ENCODE results near the gene RAB11B. TPM values are rescaled to one million over a fixed set of nuclear protein-coding genes. Genes with fewer than 3 reads are reported as not detected.

RAB11B gene
- total RNA-seq, 4 donors from 2014 or later, result 91.2 to 137 (median 113) TPM

DNA sequence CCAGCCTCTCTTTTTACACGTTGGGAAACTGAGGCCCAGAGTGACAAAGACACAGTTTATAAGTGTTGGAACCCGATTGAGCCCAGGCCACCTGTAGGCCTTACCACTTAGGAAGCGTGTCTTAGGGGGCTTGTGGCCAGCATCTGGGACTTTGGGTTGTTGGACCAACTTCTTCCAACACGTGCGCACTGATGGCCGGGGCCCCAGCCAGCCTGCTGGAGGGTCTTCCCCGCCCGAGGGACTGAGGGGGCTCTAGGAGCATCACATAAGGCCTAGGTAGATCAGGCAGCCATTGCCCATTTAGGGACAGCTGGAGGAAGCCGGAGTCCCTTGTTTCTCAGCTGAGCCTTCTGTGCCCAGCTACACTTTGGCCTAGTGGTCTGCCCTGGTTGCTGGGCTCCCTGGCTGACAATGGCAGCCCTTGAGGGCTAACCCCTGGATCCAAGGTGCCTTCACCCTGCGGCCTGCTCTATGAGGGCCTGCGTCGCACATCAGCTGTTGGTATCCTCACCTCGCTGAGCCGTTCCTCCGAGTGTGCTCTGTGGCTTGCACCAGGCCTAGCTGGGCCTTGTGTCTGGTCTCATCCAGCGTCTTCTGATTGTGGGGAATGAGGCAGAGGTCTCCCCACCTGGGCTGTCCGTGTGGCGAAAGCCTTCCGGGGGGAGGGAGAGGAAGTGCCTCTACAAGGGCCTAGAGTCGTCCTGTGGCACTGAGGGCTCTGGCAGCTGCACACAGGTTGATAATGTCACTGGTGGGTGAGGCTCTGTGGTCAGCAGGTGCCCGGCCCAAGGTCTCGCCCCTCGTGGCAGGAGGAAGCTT lies 1.2 kb downstream of the RAB11B start:
- H3K27me3 ChIP-seq, result no peaks in the 10 kb centered on the region
- peaks cover 61 to 65% of the 10 kb centered on the region in 2 donors for H3K4me1 ChIP-seq
- intact Hi-C loops (cut with DNase I), result no loop called here
- peak overlapping the region in 1 of 3 donors; percentile 100 for H3K4me3 ChIP-seq (replicated peaks in 1 of 3)
- TF ChIP-seq POLR2A (IDR thresholded peaks at IDR 0.05) (no peak), CTCF (IDR thresholded peaks at IDR 0.05) (no peak)
- peak overlapping the region; percentile 100 for H3K27ac ChIP-seq
- 43 to 62% methylated on average over 14 to 15 of the region's 23 CpGs for WGBS, 2 donors
- DNase-seq, result peak in 1 of 2 donors; percentile 63
- H3K9me3 ChIP-seq, result no peaks in the 10 kb centered on the region
- no peaks in the 10 kb centered on the region for H3K36me3 ChIP-seq

DNA sequence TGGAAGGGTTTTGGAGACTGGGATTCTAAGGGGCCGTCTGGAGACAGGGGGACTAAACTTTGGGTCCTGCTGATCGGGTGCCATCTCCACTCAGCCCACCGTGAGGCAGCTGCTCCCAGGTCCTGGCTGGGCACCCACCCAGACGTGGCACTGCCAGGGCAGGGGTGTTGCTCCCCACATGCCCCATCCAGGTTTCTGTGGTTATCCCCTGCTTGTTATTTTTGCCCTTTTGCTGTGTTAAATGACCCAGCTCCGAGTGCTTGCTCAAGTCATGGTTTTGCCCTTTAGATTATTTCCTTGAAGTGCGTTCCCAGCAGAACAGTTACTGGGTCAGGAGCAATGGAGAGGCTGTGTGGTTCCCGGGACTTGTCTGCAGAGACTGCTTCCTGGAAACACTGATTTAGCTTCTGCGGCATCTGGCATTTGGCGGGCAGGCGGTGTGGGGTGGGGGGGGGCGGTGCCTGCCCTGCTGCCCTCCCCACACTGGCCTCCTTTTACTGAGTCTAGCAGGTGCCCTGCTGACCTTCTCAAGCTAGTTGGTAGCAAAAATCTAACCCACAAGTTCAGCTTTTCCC lies 1.9 kb downstream of the RAB11B start:
- TF ChIP-seq POLR2A (IDR thresholded peaks at IDR 0.05) (peak in 1 of 2 donors; percentile 44), CTCF (IDR thresholded peaks at IDR 0.05) (peak in 2 of 6 experiments; percentile 5 to 16)
- WGBS, 2 donors, result 20 to 24% methylated on average over 11 of the region's 11 CpGs
- H3K27ac ChIP-seq, result peak overlapping the region; percentile 100
- H3K9me3 ChIP-seq, result no peaks in the 10 kb centered on the region
- intact Hi-C loops (cut with DNase I), result no loop called here
- H3K27me3 ChIP-seq, result no peaks in the 10 kb centered on the region
- H3K4me1 ChIP-seq, result peaks cover 68 to 69% of the 10 kb centered on the region in 2 donors
- peak overlapping the region in 1 of 3 donors; percentile 100 for H3K4me3 ChIP-seq (replicated peaks in 1 of 3)
- no peaks in the 10 kb centered on the region for H3K36me3 ChIP-seq
- DNase-seq, result peak; percentile 82 to 89

GRCh38 chr19:8393192-8393870 lies 3.2 kb downstream of the RAB11B start:
- peaks cover 79 to 81% of the 10 kb centered on the region in 2 donors for H3K4me1 ChIP-seq
- TF ChIP-seq POLR2A (IDR thresholded peaks at IDR 0.05) (no peak), CTCF (IDR thresholded peaks at IDR 0.05) (no peak)
- no peaks in the 10 kb centered on the region for H3K9me3 ChIP-seq
- no peaks in the 10 kb centered on the region for H3K27me3 ChIP-seq
- WGBS, 2 donors, result 62 to 69% methylated on average over 4 to 5 of the region's 8 CpGs
- no peaks in the 10 kb centered on the region for H3K36me3 ChIP-seq
- DNase-seq, result no peak
- H3K27ac ChIP-seq, result peak overlapping the region; percentile 100
- H3K4me3 ChIP-seq (replicated peaks in 1 of 3), result no peak overlapping the region
- intact Hi-C loops (cut with DNase I), result no loop called here

DNA sequence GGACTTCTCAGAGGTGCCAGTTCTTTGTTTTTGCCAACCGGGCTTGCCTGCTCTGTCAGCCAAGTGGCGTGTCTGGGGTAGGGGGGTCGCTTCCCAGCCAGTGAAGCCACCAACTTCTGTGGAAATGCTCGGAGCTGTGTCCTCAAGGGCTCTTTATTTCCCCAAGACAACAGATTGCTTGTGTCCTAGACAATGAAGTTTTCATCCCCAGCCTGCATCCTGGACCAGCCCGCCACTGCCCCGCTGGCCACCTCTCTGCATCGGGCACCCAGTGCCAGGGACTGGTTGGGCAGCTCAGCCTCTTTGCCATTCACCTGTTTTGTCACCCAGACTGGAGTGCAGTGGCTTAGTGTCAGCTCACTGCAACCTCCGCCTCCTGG lies 3.7 kb downstream of the RAB11B start:
- Histone ChIP-seq H3K36me3 (no peaks in the 10 kb centered on the region), H3K27ac (peak overlapping the region; percentile 100), H3K4me1 (peaks cover 82 to 86% of the 10 kb centered on the region in 2 donors), H3K27me3 (no peaks in the 10 kb centered on the region), H3K4me3 (replicated peaks in 1 of 3) (no peak overlapping the region), H3K9me3 (no peaks in the 10 kb centered on the region)
- TF ChIP-seq POLR2A (IDR thresholded peaks at IDR 0.05), result no peak
- TF ChIP-seq CTCF (IDR thresholded peaks at IDR 0.05), result no peak
- intact Hi-C loops (cut with DNase I), result no loop called here
- WGBS, 2 donors, result 63 to 75% methylated on average over 4 to 5 of the region's 8 CpGs
- peak; percentile 55 to 64 for DNase-seq
